Peyer's patch (tissue), 4 donors: ENCODE measurements around the gene SGCA. TPM values are rescaled to one million over a fixed set of nuclear protein-coding genes. Genes with fewer than 3 reads are reported as not detected.
A peak's percentile ranks its signal among the peaks of the same experiment; 100 is the strongest.

Experiments used
- DNase-seq, 3 donors: peaks; one replicate each; pipeline ENCODE4 v3.0.0-alpha.2; 2017 to 2019
- H3K27ac ChIP-seq, 4 donors: fragments of 200-600 bp; sonication (generic); one replicate each; pipeline ENCODE4 v1.5.1; 2016 to 2019
- H3K27me3 ChIP-seq, 2 donors: fragments of 200-600 bp; sonication (generic); one replicate each; pipeline ENCODE4 v1.5.1; 2019
- H3K36me3 ChIP-seq, 3 donors: fragments of 200-600 bp; sonication (generic); one replicate each; pipeline ENCODE4 v1.5.1; 2016 to 2019
- H3K4me1 ChIP-seq, 4 donors: fragments of 200-600 bp; sonication (generic); one replicate each; pipeline ENCODE4 v1.5.1; 2016 to 2019
- H3K4me3 ChIP-seq, 4 donors: fragments of 200-600 bp; sonication (generic); 1 replicate in 3 of 4; 2 replicates in 1 of 4; pipeline ENCODE4 v1.5.1; 2016 to 2019; ENCODE audit warnings: mild to moderate bottlenecking in 1 of 4
- H3K9me3 ChIP-seq, 4 donors: fragments of 200-600 bp; sonication (generic); one replicate each; pipeline ENCODE4 v1.5.1; 2016 to 2019; ENCODE audit warnings: mild to moderate bottlenecking in 1 of 4
- CTCF ChIP-seq, 6 experiments: fragments of 450-650 bp in 4 of 6; fragments of 200-600 bp in 2 of 6; sonication (generic) in 1 of 6; IDR thresholded peaks; one replicate each; pipeline ENCODE4 v1.5.1; 2017 to 2019; ENCODE audit warnings: antibody characterized with exemption in 6 of 6, mild to moderate bottlenecking in 3 of 6, moderate library complexity in 1 of 6
- POLR2A ChIP-seq, 2 donors: fragments of 450-650 bp; IDR thresholded peaks; one replicate each; pipeline ENCODE4 v1.5.1; 2017; ENCODE audit warnings: antibody characterized with exemption in 2 of 2, mild to moderate bottlenecking in 2 of 2, moderate library complexity in 2 of 2
- total RNA-seq, 4 donors: library from RNA; depleted of rRNA; stranded (reverse); fragments of >200 nt; gene quantifications; one replicate each; pipeline ENCODE4 v1.1.0, GENCODE V29; 2016

SGCA gene
- 1 to 10 TPM in 3 of 4 donors, not detected in 1; 2.9 to 3.5 (median 3.5) TPM for total RNA-seq

- Histone ChIP-seq H3K27ac (peak within 1 kb of the TSS in 2 of 4 donors; percentile 30 to 77), H3K36me3 (no peaks in the 10 kb centered on the region), H3K4me1 (peaks cover 0 to 14% (median 5%) of the 10 kb centered on the region in 4 donors), H3K4me3 (peak within 1 kb of the TSS in 1 of 4 donors; percentile 29), H3K9me3 (no peaks in the 10 kb centered on the region), H3K27me3 (no peaks in the 10 kb centered on the region)
- TF ChIP-seq CTCF (IDR thresholded peaks at IDR 0.05) (no peak), POLR2A (IDR thresholded peaks at IDR 0.05) (no peak)
- DNase-seq: no peak
Measured at GRCh38 chr17:50165867-50166517, at the start of gene SGCA. TSS of gene SGCA (plus strand) at chr17:50166005. CDS start at chr17:50166041, 36 bp downstream.

GRCh38 chr17:50117202-50118051, 48.4 kb upstream of the SGCA start:
- H3K36me3 ChIP-seq: no peaks in the 10 kb centered on the region
- no peak for TF ChIP-seq POLR2A (IDR thresholded peaks at IDR 0.05)
- peak; percentile 34 to 85 (median 62) for TF ChIP-seq CTCF (IDR thresholded peaks at IDR 0.05)
- no peaks in the 10 kb centered on the region for H3K9me3 ChIP-seq
- H3K27me3 ChIP-seq: no peaks in the 10 kb centered on the region
- DNase-seq: peak; percentile 35 to 81 (median 75)
- peak overlapping the region in 3 of 4 donors; percentile 32 to 33 (median 33) for H3K4me3 ChIP-seq
- H3K4me1 ChIP-seq: peaks cover 5 to 28% (median 9%) of the 10 kb centered on the region in 4 donors
- no peak overlapping the region for H3K27ac ChIP-seq

GRCh38 chr17:50118076-50118827, 47.6 kb upstream of the SGCA start:
- Histone ChIP-seq H3K4me3 (no peak overlapping the region), H3K4me1 (peaks cover 0 to 19% (median 9%) of the 10 kb centered on the region in 4 donors), H3K27me3 (no peaks in the 10 kb centered on the region), H3K9me3 (no peaks in the 10 kb centered on the region), H3K36me3 (no peaks in the 10 kb centered on the region), H3K27ac (no peak overlapping the region)
- TF ChIP-seq CTCF (IDR thresholded peaks at IDR 0.05) (no peak), POLR2A (IDR thresholded peaks at IDR 0.05) (no peak)
- DNase-seq: no peak

GRCh38 chr17:50118828-50119218, 47.0 kb upstream of the SGCA start:
- Histone ChIP-seq H3K4me3 (no peak overlapping the region), H3K36me3 (no peaks in the 10 kb centered on the region), H3K27me3 (no peaks in the 10 kb centered on the region), H3K27ac (no peak overlapping the region), H3K4me1 (peaks cover 0 to 18% (median 9%) of the 10 kb centered on the region in 4 donors), H3K9me3 (no peaks in the 10 kb centered on the region)
- DNase-seq: no peak
- TF ChIP-seq CTCF (IDR thresholded peaks at IDR 0.05) (no peak), POLR2A (IDR thresholded peaks at IDR 0.05) (no peak)

GRCh38 chr17:50120475-50121253, 45.1 kb upstream of the SGCA start:
- Histone ChIP-seq H3K4me3 (no peak overlapping the region), H3K36me3 (no peaks in the 10 kb centered on the region), H3K27me3 (no peaks in the 10 kb centered on the region), H3K27ac (no peak overlapping the region), H3K4me1 (peaks cover 0 to 20% (median 9%) of the 10 kb centered on the region in 4 donors), H3K9me3 (no peaks in the 10 kb centered on the region)
- TF ChIP-seq CTCF (IDR thresholded peaks at IDR 0.05) (no peak), POLR2A (IDR thresholded peaks at IDR 0.05) (no peak)
- DNase-seq: no peak
